Thoracic aorta (tissue), 2 donors: ENCODE data around the gene DMD. TPM values are rescaled to one million over a fixed set of nuclear protein-coding genes. Genes with fewer than 3 reads are reported as not detected.

Experiments
- ATAC-seq: fragments of 150-250 bp; one replicate; pipeline ENCODE4 v1.8.0; 2017; ENCODE audit warnings: low read depth; ENCODE audit not compliant: insufficient number of reproducible peaks, low FRiP score
- DNase-seq: peaks from one replicate; pipeline ENCODE4 v3.0.0-alpha.2; 2020; ENCODE audit warnings: low spot score
- H3K27ac ChIP-seq, 2 donors: fragments of 200-600 bp; sonication (generic); 1 replicate in 1 of 2; 2 replicates in 1 of 2; pipeline ENCODE4 v1.5.1; 2016; ENCODE audit warnings: mild to moderate bottlenecking in 2 of 2, moderate library complexity in 2 of 2
- H3K27me3 ChIP-seq: fragments of 200-600 bp; sonication (generic); replicated peaks from 2 replicates; pipeline ENCODE4 v1.6.0; 2016; ENCODE audit warnings: mild to moderate bottlenecking; ENCODE audit not compliant: insufficient read depth
- H3K36me3 ChIP-seq: fragments of 200-600 bp; sonication (generic); one replicate; pipeline ENCODE4 v1.5.1; 2016
- H3K4me1 ChIP-seq, 2 donors: fragments of 200-600 bp; sonication (generic); 1 replicate in 1 of 2; 2 replicates in 1 of 2; pipeline versions ENCODE4 v1.5.1 to v1.6.0; 2016; ENCODE audit warnings: low read depth in 2 of 2, mild to moderate bottlenecking in 1 of 2; ENCODE audit not compliant: control insufficient read depth in 1 of 2
- H3K4me3 ChIP-seq: fragments of 200-600 bp; sonication (generic); 2 replicates; pipeline ENCODE4 v1.5.1; 2016; ENCODE audit warnings: mild to moderate bottlenecking
- H3K9me3 ChIP-seq: fragments of 200-600 bp; sonication (generic); 2 replicates; pipeline ENCODE4 v1.5.1; 2016
- total RNA-seq, 2 donors: library from RNA; depleted of rRNA; stranded (reverse); fragments of >200 nt; gene quantifications; one replicate each; pipeline versions ENCODE4 v1.1.0 to v1.2.3, GENCODE V29; 2016
- TF ChIP-seq, protein P1 (sequence below): fragments of 200-600 bp; sonication (generic); IDR thresholded peaks from one replicate; pipeline ENCODE4 v1.5.1; 2019; ENCODE audit warnings: antibody characterized with exemption

Gene DMD
- total RNA-seq, 2 donors from 2014 or later, result 224 to 233 TPM

DNA sequence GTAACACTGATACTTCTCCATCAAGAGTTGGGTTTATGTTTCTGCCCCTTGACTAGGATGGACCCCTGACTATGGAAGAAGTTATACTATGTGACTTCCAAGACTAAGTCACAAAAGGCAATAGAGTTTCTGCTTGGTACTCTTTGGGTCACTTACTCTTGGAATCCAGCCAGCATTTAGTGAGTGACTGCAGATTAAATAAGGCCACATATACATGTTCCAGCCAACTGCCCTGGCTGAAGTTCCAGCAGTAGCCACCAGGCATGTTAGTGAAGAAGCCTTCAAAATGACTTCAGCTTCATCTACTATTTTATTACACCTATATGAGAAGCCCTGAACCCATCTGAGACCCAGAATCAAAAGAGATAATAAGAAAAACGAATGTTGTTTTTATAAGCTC, 524.0 kb downstream of the DMD start:
- DNase-seq (no peak), ATAC-seq (no peak)
- Histone ChIP-seq H3K4me3 (no peak overlapping the region), H3K4me1 (no peaks in the 10 kb centered on the region), H3K27me3 (no peaks in the 10 kb centered on the region), H3K36me3 (no peaks in the 10 kb centered on the region), H3K9me3 (no peaks in the 10 kb centered on the region), H3K27ac (no peak overlapping the region)
- TF ChIP-seq, protein P1, sequence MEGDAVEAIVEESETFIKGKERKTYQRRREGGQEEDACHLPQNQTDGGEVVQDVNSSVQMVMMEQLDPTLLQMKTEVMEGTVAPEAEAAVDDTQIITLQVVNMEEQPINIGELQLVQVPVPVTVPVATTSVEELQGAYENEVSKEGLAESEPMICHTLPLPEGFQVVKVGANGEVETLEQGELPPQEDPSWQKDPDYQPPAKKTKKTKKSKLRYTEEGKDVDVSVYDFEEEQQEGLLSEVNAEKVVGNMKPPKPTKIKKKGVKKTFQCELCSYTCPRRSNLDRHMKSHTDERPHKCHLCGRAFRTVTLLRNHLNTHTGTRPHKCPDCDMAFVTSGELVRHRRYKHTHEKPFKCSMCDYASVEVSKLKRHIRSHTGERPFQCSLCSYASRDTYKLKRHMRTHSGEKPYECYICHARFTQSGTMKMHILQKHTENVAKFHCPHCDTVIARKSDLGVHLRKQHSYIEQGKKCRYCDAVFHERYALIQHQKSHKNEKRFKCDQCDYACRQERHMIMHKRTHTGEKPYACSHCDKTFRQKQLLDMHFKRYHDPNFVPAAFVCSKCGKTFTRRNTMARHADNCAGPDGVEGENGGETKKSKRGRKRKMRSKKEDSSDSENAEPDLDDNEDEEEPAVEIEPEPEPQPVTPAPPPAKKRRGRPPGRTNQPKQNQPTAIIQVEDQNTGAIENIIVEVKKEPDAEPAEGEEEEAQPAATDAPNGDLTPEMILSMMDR, result no peak

- Histone ChIP-seq H3K27ac (no peak overlapping the region), H3K27me3 (no peaks in the 10 kb centered on the region), H3K9me3 (no peaks in the 10 kb centered on the region), H3K4me1 (no peaks in the 10 kb centered on the region), H3K36me3 (no peaks in the 10 kb centered on the region), H3K4me3 (no peak overlapping the region)
- DNase-seq (no peak), ATAC-seq (no peak)
- TF ChIP-seq, protein P1, result no peak
Measured at GRCh38 chrX:32678487-32678886, 532.9 kb downstream of the DMD start.

DNA sequence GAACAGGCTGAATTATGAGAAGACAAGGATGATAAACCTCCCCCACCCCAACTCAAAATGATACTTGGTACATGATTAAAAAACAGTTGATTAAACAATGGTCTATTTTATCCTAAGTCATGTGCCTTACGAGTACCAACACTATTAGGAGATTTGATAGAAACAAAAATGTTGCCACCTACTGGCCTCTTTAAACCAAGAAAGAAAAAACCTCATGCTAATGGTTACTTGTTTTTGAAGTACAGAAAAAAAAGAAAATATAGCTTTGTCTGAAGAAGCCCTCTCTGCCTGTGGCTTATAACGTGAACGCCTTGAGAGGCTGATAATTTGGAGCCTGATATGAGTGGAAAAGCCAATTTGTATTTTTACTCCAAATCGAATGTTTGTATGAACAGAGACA, 538.2 kb downstream of the DMD start:
- TF ChIP-seq, protein P1, result no peak
- Histone ChIP-seq H3K27me3 (no peaks in the 10 kb centered on the region), H3K9me3 (no peaks in the 10 kb centered on the region), H3K36me3 (no peaks in the 10 kb centered on the region), H3K4me3 (no peak overlapping the region), H3K4me1 (no peaks in the 10 kb centered on the region), H3K27ac (no peak overlapping the region)
- no peak for DNase-seq
- no peak for ATAC-seq

GRCh38 chrX:32662516-32662915, 548.8 kb downstream of the DMD start:
- DNase-seq (no peak), ATAC-seq (no peak)
- TF ChIP-seq, protein P1, result no peak
- H3K9me3 ChIP-seq, result no peaks in the 10 kb centered on the region
- no peaks in the 10 kb centered on the region for H3K36me3 ChIP-seq
- no peaks in the 10 kb centered on the region for H3K4me1 ChIP-seq
- no peak overlapping the region for H3K4me3 ChIP-seq
- no peak overlapping the region for H3K27ac ChIP-seq
- no peaks in the 10 kb centered on the region for H3K27me3 ChIP-seq

DNA sequence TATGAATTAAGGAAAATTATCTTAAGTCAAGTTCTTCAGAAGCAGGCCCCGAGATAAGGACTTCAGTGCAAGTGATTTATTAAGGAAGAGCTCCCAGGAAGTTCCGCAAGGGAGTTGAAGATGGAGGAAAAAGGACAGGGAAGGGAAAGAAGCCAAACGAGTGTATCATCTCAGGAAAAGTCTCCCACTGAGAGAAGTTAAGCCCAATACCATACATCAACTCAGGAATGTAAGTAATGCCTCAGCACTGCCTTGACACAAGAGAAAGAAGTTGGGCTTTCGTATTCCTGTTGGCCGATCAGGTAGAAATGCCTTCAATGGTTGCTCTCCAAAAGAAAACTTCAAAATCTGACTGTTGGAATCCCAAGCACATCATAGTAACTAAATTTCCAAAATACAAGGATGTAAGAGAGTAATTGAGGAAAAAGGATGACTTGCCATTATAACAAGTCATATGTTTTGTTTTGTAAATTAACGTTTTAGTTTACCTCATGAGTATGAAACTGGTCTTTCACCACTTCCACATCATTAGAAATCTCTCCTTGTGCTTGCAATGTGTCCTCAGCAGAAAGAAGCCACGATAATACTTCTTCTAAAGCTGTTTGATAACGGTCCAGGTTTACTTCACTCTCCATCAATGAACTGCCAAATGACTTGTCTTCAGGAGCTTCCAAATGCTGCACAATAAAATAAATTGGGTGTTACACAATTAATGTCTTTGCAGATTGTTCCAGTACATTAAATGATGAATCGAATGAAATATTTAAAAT, 566.7 kb downstream of the DMD start:
- no peak overlapping the region for H3K27ac ChIP-seq
- TF ChIP-seq, protein P1, result no peak
- no peaks in the 10 kb centered on the region for H3K9me3 ChIP-seq
- no peak overlapping the region for H3K4me3 ChIP-seq
- no peaks in the 10 kb centered on the region for H3K36me3 ChIP-seq
- peaks cover 0 to 2% of the 10 kb centered on the region in 2 donors for H3K4me1 ChIP-seq
- H3K27me3 ChIP-seq, result no peaks in the 10 kb centered on the region
- DNase-seq (no peak), ATAC-seq (no peak)
